Measurements from ENCODE around the gene RHOJ. TPM values are rescaled to one million over a fixed set of nuclear protein-coding genes. Genes with fewer than 3 reads are reported as not detected.

RHOJ gene
- total and polyA plus RNA-seq, 8 donors = 1.5 to 6.7 (median 3.2) TPM

- Histone ChIP-seq H3K4me3 (no peak overlapping the region), H3K27ac (no peak overlapping the region), H3K27me3 (no peaks in the 10 kb centered on the region), H3K36me3 (no peaks in the 10 kb centered on the region), H3K4me1 (no peaks in the 10 kb centered on the region), H3K9me3 (no peaks in the 10 kb centered on the region)
- intact Hi-C loops (cut with DNase I) = no loop called here
- DNase-seq (no peak), FAIRE-seq (no peak), ATAC-seq (no peak)
- no peak for TF ChIP-seq CTCF (IDR thresholded peaks at IDR 0.05)
- 0 to 3% methylated on average over 1 of the region's 1 CpG for WGBS, 2 donors
These were observed 6.6 kb downstream of the RHOJ start for GRCh38 chr14:63210812-63211211.

- Histone ChIP-seq H3K4me1 (no peaks in the 10 kb centered on the region), H3K27ac (no peak overlapping the region), H3K9me3 (no peaks in the 10 kb centered on the region), H3K36me3 (no peaks in the 10 kb centered on the region), H3K4me3 (no peak overlapping the region), H3K27me3 (no peaks in the 10 kb centered on the region)
- FAIRE-seq (no peak), DNase-seq (no peak), ATAC-seq (no peak)
- intact Hi-C loops (cut with DNase I) = no loop called here
- 61 to 69% methylated on average over 2 of the region's 2 CpGs for WGBS, 2 donors
- TF ChIP-seq CTCF (IDR thresholded peaks at IDR 0.05) = no peak
These were observed 8.0 kb downstream of the RHOJ start for GRCh38 chr14:63212209-63212608.

GRCh38 chr14:63212776-63213500 lies 8.7 kb downstream of the RHOJ start:
- no peak for TF ChIP-seq CTCF (IDR thresholded peaks at IDR 0.05)
- FAIRE-seq = no peak
- H3K9me3 ChIP-seq = no peaks in the 10 kb centered on the region
- H3K27me3 ChIP-seq = no peaks in the 10 kb centered on the region
- no peak for ATAC-seq
- no peaks in the 10 kb centered on the region for H3K36me3 ChIP-seq
- no peaks in the 10 kb centered on the region for H3K4me1 ChIP-seq
- no peak for DNase-seq
- H3K4me3 ChIP-seq = no peak overlapping the region
- 83 to 95% methylated on average over 2 of the region's 2 CpGs for WGBS, 2 donors
- H3K27ac ChIP-seq = no peak overlapping the region
- intact Hi-C loops (cut with DNase I) = no loop called here

- Histone ChIP-seq H3K4me1 (no peaks in the 10 kb centered on the region), H3K27me3 (no peaks in the 10 kb centered on the region), H3K9me3 (no peaks in the 10 kb centered on the region), H3K4me3 (no peak overlapping the region), H3K36me3 (no peaks in the 10 kb centered on the region), H3K27ac (no peak overlapping the region)
- TF ChIP-seq CTCF (IDR thresholded peaks at IDR 0.05) = no peak
- intact Hi-C loops (cut with DNase I) = no loop called here
- no peak for FAIRE-seq
- no peak for DNase-seq
- 69 to 73% methylated on average over 5 of the region's 5 CpGs for WGBS, 2 donors
- no peak for ATAC-seq
These were observed 10.4 kb downstream of the RHOJ start for GRCh38 chr14:63214417-63215196.

GRCh38 chr14:63220526-63220925 lies 16.3 kb downstream of the RHOJ start:
- no peaks in the 10 kb centered on the region for H3K9me3 ChIP-seq
- no peak overlapping the region for H3K4me3 ChIP-seq
- DNase-seq = no peak
- ATAC-seq = no peak
- H3K36me3 ChIP-seq = no peaks in the 10 kb centered on the region
- H3K4me1 ChIP-seq = no peaks in the 10 kb centered on the region
- 49 to 67% methylated on average over 3 of the region's 3 CpGs for WGBS, 2 donors
- H3K27me3 ChIP-seq = no peaks in the 10 kb centered on the region
- FAIRE-seq = no peak
- no peak for TF ChIP-seq CTCF (IDR thresholded peaks at IDR 0.05)
- intact Hi-C loops (cut with DNase I) = no loop called here
- no peak overlapping the region for H3K27ac ChIP-seq

Data from pancreas (tissue), 10 donors.